HG03108 (cell line): ENCODE data around the gene NEK2.
"Not testable (repeated sequence)": the region's sequence is repeated elsewhere in the genome, so short reads cannot be mapped to it uniquely, and the experiment has no call there.

Source experiments
- ATAC-seq: cut with Tn5 transposase; IDR thresholded peaks from one replicate; pipeline ENCODE4 v1.9.1; 2021; ENCODE audit warnings: moderate library complexity; ENCODE audit not compliant: unreplicated experiment

NEK2 gene

GRCh38 chr1:211695135-211695816 is 19.9 kb upstream of the NEK2 start:
- ATAC-seq, result no peak

DNA sequence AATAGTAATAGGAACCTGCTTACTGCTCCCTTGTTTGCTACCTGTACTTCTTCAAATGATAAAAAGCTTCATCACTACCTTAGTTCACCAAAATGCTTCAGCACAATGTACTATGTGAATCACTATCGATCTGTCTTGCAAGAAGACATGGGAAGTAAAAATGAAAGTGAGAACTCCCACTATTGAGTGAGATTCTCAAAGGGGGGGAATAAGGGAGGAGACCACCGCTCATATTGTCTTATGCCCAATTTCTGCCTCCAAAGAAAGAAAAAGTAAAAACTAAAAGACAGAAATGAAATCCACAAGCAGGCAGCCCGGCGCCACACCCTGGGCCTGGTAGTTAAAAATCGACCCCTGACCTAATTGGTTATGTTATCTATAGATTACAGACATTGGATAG is 18.5 kb upstream of the NEK2 start:
- ATAC-seq, result not testable (repeated sequence)

DNA sequence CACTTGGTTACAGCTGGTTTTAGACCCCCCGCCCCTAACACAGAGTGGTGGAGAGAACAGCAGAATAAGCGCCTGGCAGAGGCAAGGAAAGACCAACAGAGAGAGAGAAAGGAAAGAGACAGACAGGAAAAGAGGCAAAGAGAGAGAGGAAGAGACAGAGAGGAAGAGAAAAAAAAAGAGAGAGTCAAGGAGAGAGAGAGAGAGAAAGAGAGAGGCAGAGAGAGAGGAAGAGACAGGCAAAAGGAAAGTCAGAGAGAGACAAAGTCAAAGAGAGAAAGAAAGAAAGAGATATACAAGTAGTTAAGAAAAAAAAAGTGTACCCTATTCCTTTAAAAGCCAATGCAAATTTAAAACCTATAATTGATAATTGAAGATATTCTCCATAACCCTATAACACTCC is 13.0 kb upstream of the NEK2 start:
- no peak for ATAC-seq

DNA sequence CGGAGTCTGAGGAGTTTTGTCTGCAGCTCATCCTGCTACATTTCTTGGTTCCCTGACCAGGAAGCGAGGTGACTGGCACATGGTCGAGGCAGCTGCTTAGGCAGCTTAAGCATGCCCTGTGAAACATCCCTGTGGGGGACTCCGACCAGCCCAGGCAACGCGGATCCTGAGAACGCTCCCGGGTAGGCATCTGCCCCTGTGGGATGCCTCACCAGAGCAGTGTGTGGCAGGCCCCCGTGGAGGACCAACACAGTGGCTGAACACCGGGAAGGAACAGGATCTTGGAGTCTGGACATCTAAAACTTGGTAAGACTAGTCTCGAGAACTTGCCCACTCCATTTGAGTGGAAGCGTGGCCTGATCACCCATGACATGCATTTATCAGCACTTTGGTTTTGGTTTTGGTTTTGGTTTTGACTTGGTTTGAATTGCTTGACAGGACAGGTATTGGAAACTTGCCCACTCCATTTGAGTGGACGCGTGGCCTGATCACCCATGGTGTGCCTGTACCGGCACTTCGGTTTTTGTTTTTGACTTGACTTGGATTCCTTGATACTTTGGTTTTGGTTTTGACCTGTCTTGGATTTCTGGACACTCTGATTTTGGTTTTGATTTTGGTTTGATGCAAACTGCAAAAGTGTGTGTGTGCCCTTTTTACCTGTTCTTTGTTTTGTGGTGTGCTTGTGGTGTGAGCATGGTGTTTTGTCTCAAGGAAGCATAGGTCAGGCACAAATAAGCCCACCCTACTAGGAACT is 12.2 kb upstream of the NEK2 start:
- no peak for ATAC-seq

DNA sequence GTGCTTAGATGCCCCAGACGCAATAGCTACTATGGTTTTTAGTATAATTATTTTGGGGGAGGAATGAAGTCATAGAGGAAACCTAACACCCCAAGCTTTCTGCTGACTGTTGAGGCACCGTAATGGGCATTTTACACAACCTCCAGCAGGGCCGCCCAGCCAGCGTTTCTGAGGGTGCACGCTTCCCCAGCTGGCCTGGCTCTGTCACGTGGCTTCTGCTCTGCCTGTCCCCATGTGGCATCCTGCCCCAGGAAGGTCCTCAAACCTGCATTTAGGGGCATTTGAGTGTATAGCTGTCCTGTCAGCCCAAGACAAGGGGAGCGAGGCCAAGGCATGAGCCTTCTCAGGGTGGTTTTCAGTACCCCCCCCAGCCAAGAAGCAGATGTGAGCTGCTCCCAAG is 10.4 kb upstream of the NEK2 start:
- no peak for ATAC-seq

DNA sequence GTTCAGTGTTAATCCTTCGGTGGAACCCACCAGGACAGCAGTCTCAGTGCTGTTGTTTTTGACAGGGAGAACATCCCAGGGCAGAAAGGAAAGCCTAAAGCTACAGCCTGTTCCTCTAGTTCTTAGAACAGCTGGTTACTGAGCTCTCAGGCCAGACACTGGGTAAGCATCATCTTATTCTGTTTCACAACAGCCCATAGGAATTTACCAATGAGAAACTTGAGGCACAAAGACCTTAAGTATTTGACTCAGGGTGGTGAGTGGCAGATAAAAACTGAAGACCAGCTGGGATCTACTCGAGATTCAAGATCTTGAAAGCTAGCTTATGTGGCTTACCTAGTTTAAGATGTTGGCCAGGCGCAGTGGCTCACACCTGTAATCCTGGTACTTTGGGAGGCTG is 9.4 kb upstream of the NEK2 start:
- no peak for ATAC-seq

- ATAC-seq, result no peak
Measured at GRCh38 chr1:211684331-211684730, 8.9 kb upstream of the NEK2 start.

- no peak for ATAC-seq
Measured at GRCh38 chr1:211683396-211684297, 8.2 kb upstream of the NEK2 start.

- not testable (repeated sequence) for ATAC-seq
Measured at GRCh38 chr1:211682186-211682585, 6.8 kb upstream of the NEK2 start.

GRCh38 chr1:211680752-211681327 is 5.4 kb upstream of the NEK2 start:
- peak; percentile 82 for ATAC-seq

- no peak for ATAC-seq
Measured at GRCh38 chr1:211677659-211678058, 2.2 kb upstream of the NEK2 start.

GRCh38 chr1:211676761-211677160 is 1.3 kb upstream of the NEK2 start:
- no peak for ATAC-seq

DNA sequence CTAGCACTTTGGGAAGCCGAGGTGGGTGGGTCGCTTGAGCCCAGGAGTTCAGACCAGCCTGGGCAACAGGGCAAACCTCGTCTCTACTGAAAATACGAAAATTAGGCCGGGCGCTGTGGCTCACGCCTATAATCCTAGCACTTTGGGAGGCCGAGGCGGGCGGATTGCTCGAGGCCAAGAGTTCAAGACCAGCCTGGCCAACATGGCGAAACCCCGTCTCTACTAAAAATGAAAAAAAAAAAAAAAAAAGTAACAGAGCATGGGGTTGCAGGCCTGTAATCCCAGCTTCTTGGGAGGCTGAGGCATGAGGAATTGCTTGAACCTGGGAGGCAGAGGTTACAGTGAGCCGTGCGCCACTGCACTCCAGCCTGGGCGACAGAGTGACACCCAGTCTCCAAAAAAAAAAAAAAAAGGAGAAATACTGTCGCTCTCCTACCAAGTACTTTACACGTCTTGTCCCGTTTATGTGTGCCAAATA is 724 bp upstream of the NEK2 start:
- ATAC-seq, result no peak

- no peak for ATAC-seq
Measured at GRCh38 chr1:211667065-211667617, 8.3 kb downstream of the NEK2 start.

GRCh38 chr1:211660718-211661222 is 14.7 kb downstream of the NEK2 start:
- ATAC-seq, result no peak

DNA sequence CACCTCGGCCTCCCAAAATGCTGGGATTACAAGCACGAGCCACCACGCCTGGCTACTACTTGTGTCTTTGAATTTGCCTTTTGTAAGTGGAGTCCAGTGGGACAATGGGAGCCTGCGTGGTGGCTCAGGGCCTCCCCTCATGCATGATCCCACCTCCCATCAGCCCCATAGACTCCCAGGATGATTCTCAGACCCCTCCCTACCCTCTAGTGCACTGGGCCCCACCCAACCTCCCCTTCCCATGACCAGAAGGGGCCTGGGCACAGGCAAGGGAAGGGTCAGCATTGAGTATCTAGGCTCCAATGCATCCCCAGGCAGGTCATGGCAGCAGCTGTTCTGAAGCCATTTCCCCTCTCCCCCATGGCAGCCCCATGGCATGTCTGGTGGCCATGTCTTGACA is 18.7 kb downstream of the NEK2 start:
- no peak for ATAC-seq

GRCh38 chr1:211654838-211655787 is 20.3 kb downstream of the NEK2 start:
- peak; percentile 77 for ATAC-seq

- no peak for ATAC-seq
Measured at GRCh38 chr1:211653959-211654496, 21.4 kb downstream of the NEK2 start.

DNA sequence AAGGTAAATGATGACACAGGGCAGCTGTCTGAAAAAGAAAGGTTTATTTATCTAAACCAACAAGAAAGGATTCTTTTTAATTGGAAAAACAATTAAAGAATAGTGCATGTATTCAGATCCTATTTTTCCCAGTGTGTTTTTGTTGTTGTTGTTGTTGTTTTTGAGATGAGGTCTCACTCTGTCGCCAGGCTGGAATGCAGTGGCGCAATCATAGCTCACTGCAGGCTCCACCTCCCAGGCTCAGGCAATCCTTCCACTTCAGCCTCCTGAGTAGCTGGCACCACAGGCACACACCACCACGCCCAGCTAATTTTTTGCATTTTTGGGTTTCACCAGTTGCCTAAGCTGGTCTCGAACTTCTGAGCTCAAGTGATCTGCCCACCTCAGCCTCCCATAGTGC is 22.1 kb downstream of the NEK2 start:
- ATAC-seq, result no peak
